ENCODE data around the gene RERE.
"Not testable (repeated sequence)": the region's sequence is repeated elsewhere in the genome, so short reads cannot be mapped to it uniquely, and the experiment has no call there.

RERE gene

GRCh38 chr1:8602471-8603219 lies 214.8 kb downstream of the RERE start:
- DNase-seq (ENCODE audit: low read depth), result peak; percentile 16

DNA sequence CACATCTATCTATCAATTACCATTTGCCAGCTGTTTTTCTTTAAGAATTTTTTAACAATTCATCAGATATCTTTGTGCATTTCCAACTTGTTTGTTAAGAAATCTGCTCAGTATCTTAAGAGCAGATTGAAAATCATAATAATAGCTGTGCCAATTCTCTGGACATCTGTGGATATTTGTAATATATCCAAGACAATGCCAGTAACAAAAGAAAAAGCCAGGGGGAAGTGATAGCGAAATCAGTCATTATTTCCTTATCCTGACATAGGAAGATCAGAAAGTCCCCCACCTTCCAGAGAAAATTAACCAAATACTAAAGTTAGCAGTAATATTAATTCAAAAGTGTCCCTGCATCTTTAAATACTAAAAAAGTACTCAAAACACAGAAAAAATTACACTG lies 217.1 kb downstream of the RERE start:
- DNase-seq (ENCODE audit: low read depth), result no peak

- DNase-seq (ENCODE audit: low read depth), result no peak
These were observed 217.7 kb downstream of the RERE start for GRCh38 chr1:8599646-8600212.

- no peak for DNase-seq (ENCODE audit: low read depth)
These were observed 218.7 kb downstream of the RERE start for GRCh38 chr1:8598783-8599182.

GRCh38 chr1:8598060-8598724 lies 219.2 kb downstream of the RERE start:
- no peak for DNase-seq (ENCODE audit: low read depth)

- DNase-seq (ENCODE audit: low read depth), result no peak
These were observed 220.0 kb downstream of the RERE start for GRCh38 chr1:8597455-8597854.

DNA sequence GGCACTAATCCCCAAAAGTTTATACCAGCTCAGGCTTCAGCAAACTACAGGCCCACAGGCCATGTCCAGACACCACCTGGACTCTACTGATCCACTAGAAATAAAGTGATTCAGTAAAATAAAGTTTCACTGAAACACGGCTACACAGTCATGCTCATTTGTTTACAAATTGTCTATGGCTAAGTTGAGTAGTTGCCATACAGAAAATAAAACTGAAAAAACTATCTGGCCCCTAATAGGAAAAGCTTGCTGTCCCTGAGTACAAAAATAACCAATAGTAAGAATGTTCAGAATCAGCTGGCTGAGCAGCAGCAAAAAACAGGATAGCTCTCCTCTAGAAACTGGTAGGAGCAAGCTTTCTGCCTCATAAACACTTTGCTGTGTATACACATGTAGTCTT lies 221.5 kb downstream of the RERE start:
- DNase-seq (ENCODE audit: low read depth), result no peak

GRCh38 chr1:8595332-8595731 lies 222.1 kb downstream of the RERE start:
- DNase-seq (ENCODE audit: low read depth), result no peak

GRCh38 chr1:8593292-8593691 lies 224.1 kb downstream of the RERE start:
- not testable (repeated sequence) for DNase-seq (ENCODE audit: low read depth)

GRCh38 chr1:8591569-8591968 lies 225.9 kb downstream of the RERE start:
- no peak for DNase-seq (ENCODE audit: low read depth)

- no peak for DNase-seq (ENCODE audit: low read depth)
These were observed 226.6 kb downstream of the RERE start for GRCh38 chr1:8590721-8591351.

- no peak for DNase-seq (ENCODE audit: low read depth)
These were observed 227.9 kb downstream of the RERE start for GRCh38 chr1:8589571-8589970.

DNA sequence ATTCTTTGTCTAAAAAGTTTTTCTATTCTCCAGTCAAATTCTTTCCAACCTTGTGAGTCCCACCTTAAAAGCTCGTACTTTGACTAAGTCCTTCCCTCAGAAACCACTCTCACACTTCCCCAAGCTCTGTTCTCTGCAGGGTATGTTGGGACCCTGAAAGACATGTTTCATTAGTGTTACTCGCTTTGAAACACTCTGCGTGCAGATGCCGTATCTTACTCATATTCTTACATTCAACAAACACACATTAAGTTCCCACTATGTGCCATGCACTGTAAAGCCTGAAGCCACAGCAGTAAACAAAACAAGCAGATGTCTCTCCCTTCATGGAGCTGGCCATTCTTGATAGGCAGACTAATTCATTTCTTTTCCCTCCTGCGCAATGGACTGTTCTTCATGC lies 229.7 kb downstream of the RERE start:
- no peak for DNase-seq (ENCODE audit: low read depth)

DNA sequence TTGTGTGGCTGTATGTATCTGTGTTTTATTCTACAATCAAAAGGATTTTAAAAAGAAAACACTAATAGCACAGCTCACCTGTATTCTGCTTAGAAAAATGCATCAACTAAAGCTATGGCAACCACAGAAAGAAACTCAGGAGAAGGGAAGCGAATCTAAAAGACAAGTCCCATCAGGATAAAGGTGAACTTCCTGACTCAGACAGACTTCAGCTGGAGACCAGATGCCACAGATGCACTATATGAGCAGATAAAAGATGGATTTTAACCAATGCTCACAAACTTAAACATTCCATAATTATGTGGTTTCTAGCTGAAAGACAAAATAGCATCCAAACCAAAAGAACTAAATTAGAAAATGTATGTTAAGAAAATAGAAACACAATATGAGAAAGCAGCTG lies 231.0 kb downstream of the RERE start:
- no peak for DNase-seq (ENCODE audit: low read depth)

- no peak for DNase-seq (ENCODE audit: low read depth)
These were observed 233.1 kb downstream of the RERE start for GRCh38 chr1:8584316-8584715.

- no peak for DNase-seq (ENCODE audit: low read depth)
These were observed 234.4 kb downstream of the RERE start for GRCh38 chr1:8583031-8583430.

GRCh38 chr1:8580566-8580965 lies 236.9 kb downstream of the RERE start:
- no peak for DNase-seq (ENCODE audit: low read depth)

GRCh38 chr1:8578936-8579335 lies 238.5 kb downstream of the RERE start:
- DNase-seq (ENCODE audit: low read depth), result no peak

DNA sequence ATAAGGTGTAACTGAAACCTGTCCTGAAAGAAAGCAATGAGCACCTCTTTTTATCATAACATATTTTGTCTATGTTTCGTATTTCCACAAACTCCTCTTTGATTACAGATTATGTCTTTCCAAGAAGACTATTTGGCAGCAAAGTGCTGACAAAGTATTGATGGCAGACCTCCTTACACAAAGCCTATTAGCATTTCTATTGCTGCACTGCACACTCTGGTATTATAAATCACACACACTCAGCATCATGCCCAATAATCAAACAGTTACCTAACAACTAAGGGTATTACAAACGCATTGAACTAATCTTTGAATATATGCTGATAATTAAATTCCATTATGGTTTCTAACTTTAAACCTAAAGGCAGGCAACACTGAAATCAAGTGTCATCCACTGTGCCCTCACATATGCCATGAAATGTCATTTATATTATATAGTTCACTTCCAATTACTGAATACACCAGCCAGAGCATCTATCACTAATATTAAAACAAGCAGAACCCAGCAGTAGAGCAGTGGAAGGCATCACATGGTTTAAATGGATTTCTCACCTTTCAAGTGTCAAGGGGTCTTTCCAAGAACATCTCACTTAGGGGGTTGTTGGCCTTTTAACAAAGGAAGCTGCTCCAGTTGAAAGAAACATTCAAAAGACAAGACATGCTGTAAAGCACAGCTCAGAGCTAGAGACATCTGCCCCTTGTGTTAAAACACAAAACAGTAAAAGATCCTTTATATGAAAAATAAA lies 239.1 kb downstream of the RERE start:
- DNase-seq (ENCODE audit: low read depth), result no peak

GRCh38 chr1:8574985-8575384 lies 242.5 kb downstream of the RERE start:
- no peak for DNase-seq (ENCODE audit: low read depth)

DNA sequence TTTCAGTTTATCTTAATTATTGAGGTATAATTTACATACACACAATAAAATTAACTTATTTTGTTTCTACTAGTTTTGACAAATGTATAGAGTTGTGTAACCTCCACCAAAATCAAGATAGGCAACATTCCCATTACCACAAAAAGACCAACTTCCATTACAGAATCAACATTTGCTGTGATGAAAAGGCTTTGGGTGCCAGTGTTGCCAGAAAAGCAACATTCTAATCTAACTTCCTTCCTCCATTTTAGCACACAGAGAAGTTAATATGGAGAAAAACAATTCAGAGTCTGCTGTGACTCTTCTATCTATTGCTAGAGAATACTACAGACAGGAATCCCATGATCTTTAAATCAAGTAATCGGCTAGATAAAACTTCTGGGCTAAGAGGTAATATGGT lies 245.3 kb downstream of the RERE start:
- DNase-seq (ENCODE audit: low read depth), result no peak

Data from activated T-cell treated with anti-CD3 and anti-CD28 coated beads for 48 hours (primary cell).